Bronchial epithelial cell (primary cell): ENCODE measurements around the gene OR1J4. TPM values are rescaled to one million over a fixed set of nuclear protein-coding genes. Genes with fewer than 3 reads are reported as not detected.
A peak's percentile ranks its signal among the peaks of the same experiment; 100 is the strongest.
"Not testable (repeated sequence)": the region's sequence is repeated elsewhere in the genome, so short reads cannot be mapped to it uniquely, and the experiment has no call there.

Experiments
- DNase-seq: peaks from one replicate; pipeline ENCODE4 v3.0.0-alpha.2; 2010; ENCODE audit warnings: low read depth
- FAIRE-seq: peaks from 2 replicates; lab custom pipeline; 2011; peaks lifted over from hg19 to GRCh38; lab: Jason Lieb, UNC
- H3K27me3 ChIP-seq: 2 replicates; pipeline ENCODE4 v1.5.1; 2011; ENCODE audit warnings: low read length; ENCODE audit not compliant: control insufficient read depth, insufficient read depth
- H3K36me3 ChIP-seq: 2 replicates; pipeline ENCODE4 v1.5.1; 2011; ENCODE audit warnings: low read length; ENCODE audit not compliant: control insufficient read depth, insufficient read depth
- H3K4me3 ChIP-seq: 2 replicates; pipeline ENCODE4 v1.5.1; 2011; ENCODE audit warnings: mild to moderate bottlenecking, low read depth, low read length, control low read depth
- total RNA-seq: library from RNA; depleted of rRNA; stranded (reverse); fragments of >200 nt; gene quantifications from 2 replicates; pipeline ENCODE4 v1.2.1, GENCODE V29; 2014
- TF ChIP-seq, protein P1 (sequence below): IDR thresholded peaks from 2 replicates; pipeline ENCODE4 v1.5.1; 2011; ENCODE audit warnings: mild to moderate bottlenecking, moderate library complexity, low read length, control low read depth, inconsistent platforms; ENCODE audit not compliant: insufficient read depth, severe bottlenecking

Gene OR1J4
- total RNA-seq, 1 donor from 2014 or later: not detected

DNA sequence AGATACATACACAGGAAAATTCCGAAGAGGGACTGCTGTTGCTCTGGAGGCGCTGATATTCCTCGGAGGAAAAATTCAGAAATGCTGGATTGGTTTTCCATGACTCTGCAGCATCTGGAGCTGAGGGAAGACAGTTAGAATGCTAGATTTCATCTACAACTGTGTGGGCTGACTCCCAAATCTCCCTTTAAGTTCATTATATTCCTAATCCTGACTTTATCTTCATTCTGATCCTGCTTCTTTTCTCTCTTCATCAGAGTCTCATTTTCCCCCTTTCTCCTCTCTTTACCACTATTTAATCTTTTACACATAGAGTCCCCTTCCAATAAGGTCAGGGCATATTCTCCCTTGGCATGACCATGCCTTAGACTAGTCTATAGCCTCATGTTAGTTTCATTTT lies 8.3 kb downstream of the OR1J4 start, which contains the start of gene OR1N1:
OR1N1 (minus strand) TSS at position 101 of the 400 bp plus-strand sequence; CDS start at position 101, 0 bp downstream.
- TF ChIP-seq, protein P1, sequence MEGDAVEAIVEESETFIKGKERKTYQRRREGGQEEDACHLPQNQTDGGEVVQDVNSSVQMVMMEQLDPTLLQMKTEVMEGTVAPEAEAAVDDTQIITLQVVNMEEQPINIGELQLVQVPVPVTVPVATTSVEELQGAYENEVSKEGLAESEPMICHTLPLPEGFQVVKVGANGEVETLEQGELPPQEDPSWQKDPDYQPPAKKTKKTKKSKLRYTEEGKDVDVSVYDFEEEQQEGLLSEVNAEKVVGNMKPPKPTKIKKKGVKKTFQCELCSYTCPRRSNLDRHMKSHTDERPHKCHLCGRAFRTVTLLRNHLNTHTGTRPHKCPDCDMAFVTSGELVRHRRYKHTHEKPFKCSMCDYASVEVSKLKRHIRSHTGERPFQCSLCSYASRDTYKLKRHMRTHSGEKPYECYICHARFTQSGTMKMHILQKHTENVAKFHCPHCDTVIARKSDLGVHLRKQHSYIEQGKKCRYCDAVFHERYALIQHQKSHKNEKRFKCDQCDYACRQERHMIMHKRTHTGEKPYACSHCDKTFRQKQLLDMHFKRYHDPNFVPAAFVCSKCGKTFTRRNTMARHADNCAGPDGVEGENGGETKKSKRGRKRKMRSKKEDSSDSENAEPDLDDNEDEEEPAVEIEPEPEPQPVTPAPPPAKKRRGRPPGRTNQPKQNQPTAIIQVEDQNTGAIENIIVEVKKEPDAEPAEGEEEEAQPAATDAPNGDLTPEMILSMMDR: no peak
- no peak within 1 kb of the TSS for H3K4me3 ChIP-seq
- no peak for DNase-seq
- H3K36me3 ChIP-seq: no peaks in the 10 kb centered on the region
- no peak for FAIRE-seq
- peaks cover 2% of the 10 kb centered on the region for H3K27me3 ChIP-seq

- FAIRE-seq, DNase-seq, H3K27me3 ChIP-seq, H3K36me3 ChIP-seq, H3K4me3 ChIP-seq: not testable (repeated sequence)
Observed at GRCh38 chr9:122531157-122531556, 12.2 kb downstream of the OR1J4 start.

DNA sequence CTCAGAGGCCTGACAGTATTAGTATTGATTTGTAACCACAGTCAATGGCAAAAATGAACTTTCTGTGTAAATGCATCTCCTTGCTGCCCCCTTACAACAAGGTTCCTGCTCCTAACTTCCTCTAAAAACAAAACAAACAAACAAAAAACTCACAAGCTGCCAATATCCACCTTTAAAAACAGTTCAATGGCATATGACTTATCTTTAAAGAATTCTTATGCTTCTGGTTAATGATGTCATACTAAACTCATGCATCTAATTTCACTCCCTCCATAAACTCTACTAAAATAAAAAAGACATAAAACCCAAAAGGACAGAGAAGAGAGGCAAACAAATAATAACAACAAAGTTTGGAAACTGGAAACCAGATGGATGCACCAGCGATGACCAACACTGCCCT lies 17.2 kb downstream of the OR1J4 start:
- H3K27me3 ChIP-seq: no peaks in the 10 kb centered on the region
- no peak overlapping the region for H3K4me3 ChIP-seq
- FAIRE-seq: no peak
- no peaks in the 10 kb centered on the region for H3K36me3 ChIP-seq
- DNase-seq: peak; percentile 13
- TF ChIP-seq, protein P1: no peak

DNA sequence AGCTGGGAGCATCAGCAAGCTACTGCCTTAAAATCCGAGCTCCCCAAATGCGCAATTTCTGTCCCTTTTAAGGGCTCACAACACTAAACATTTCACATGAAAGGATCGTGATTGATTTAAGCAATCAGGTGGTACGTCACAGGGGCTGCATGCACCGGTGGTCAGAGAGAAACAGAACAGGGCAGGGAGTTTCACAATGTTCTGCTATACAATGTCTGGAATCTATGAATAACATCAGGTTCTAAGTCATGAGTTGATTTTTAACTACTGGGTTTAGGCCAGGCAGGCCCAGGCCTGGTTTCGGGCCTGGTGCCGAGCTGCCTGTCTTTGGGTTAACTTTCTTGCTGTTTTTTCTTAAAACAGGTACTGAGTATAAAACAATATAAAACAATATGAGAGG lies 18.1 kb downstream of the OR1J4 start:
- FAIRE-seq, H3K4me3 ChIP-seq, DNase-seq, H3K27me3 ChIP-seq, H3K36me3 ChIP-seq: not testable (repeated sequence)

DNA sequence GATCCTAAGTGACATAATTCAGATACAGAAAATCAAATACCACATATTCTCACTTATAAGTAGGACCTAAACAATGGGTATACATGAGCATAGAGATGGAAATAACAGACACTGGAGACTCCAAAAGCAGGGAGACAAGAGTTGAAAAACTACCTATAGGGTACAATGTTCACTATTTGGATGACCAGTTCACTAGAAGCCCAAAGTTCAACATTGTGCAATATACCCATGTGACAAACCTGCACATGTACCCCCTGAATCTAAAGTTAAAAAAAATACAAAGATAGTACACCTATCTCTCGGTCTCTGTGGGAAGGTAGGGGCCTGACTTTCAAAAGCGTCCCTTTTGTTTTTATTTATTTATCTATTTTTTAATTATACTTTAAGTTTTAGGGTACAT lies 19.8 kb downstream of the OR1J4 start:
- DNase-seq (no peak), FAIRE-seq (no peak)
- H3K4me3 ChIP-seq: no peak overlapping the region
- no peaks in the 10 kb centered on the region for H3K36me3 ChIP-seq
- TF ChIP-seq, protein P1: no peak
- H3K27me3 ChIP-seq: no peaks in the 10 kb centered on the region

GRCh38 chr9:122546196-122546595 lies 27.3 kb downstream of the OR1J4 start:
- TF ChIP-seq, protein P1: no peak
- Histone ChIP-seq H3K36me3 (no peaks in the 10 kb centered on the region), H3K27me3 (no peaks in the 10 kb centered on the region), H3K4me3 (no peak overlapping the region)
- FAIRE-seq: no peak
- no peak for DNase-seq

GRCh38 chr9:122551371-122551770 lies 32.4 kb downstream of the OR1J4 start:
- H3K36me3 ChIP-seq: no peaks in the 10 kb centered on the region
- H3K27me3 ChIP-seq: peaks cover 2% of the 10 kb centered on the region
- no peak overlapping the region for H3K4me3 ChIP-seq
- TF ChIP-seq, protein P1: no peak
- DNase-seq (peak; percentile 69), FAIRE-seq (no peak)
